Measurements from ENCODE around the gene RNF222. TPM values are rescaled to one million over a fixed set of nuclear protein-coding genes. Genes with fewer than 3 reads are reported as not detected.

Gene RNF222
- total and polyA plus RNA-seq, 2 donors (not counting 1 experiment from before 2014, with no cell fraction given), result 3.0 TPM; not detected in 1

GRCh38 chr17:8409966-8410882, 12.6 kb upstream of the RNF222 start:
- WGBS (ENCODE audit: insufficient coverage), result 33% methylated on average over 18 of the region's 19 CpGs
- H3K4me1 ChIP-seq (ENCODE audit: control insufficient read depth in 2 of 2, insufficient read depth in 2 of 2, low read length in 2 of 2), result peaks cover 0 to 5% of the 10 kb centered on the region in 2 donors
- H3K9ac ChIP-seq (ENCODE audit: low read length), result no peak overlapping the region
- no peaks in the 10 kb centered on the region for H3K79me2 ChIP-seq (ENCODE audit: control insufficient read depth, insufficient read depth, low read length)
- DNase-seq (peak; percentile 85), ATAC-seq (ENCODE audit: low read depth) (peak; percentile 76)
- H3K27ac ChIP-seq (ENCODE audit: low read length in 2 of 2), result no peak overlapping the region
- H3K36me3 ChIP-seq (replicated peaks in 1 of 2; ENCODE audit: control extremely low read depth in 1 of 2, control insufficient read depth in 1 of 2, extremely low read depth in 1 of 2, insufficient read depth in 2 of 2, low read length in 1 of 2), result no peaks in the 10 kb centered on the region
- CTCF ChIA-PET, result interaction anchor here (0.6 to 6.0 kb wide), 41 partner anchors 10 to 1112 kb away, joined by 3 to 81 read pairs (median 4); partner anchors contain the start of genes NDEL1 and RPL26
- H3K27me3 Mint-ChIP-seq, result peaks cover 21% of the 10 kb centered on the region
- no peaks in the 10 kb centered on the region for H4K20me1 ChIP-seq (ENCODE audit: control insufficient read depth, insufficient read depth, low read length, poor library complexity, severe bottlenecking)
- H3K4me3 ChIP-seq (ENCODE audit: control extremely low read depth in 1 of 5, extremely low read depth in 1 of 5, insufficient read depth in 1 of 5, low read depth in 2 of 5, low read length in 4 of 5), result no peak overlapping the region
- H3K4me2 ChIP-seq (replicated peaks; ENCODE audit: low read depth, low read length, poor library complexity, severe bottlenecking), result peak overlapping the region; percentile 15
- peak overlapping the region; percentile 50 for H3K27ac Mint-ChIP-seq
- no peaks in the 10 kb centered on the region for H3K9me3 ChIP-seq (ENCODE audit: control extremely low read depth in 1 of 3, control insufficient read depth in 2 of 3, insufficient read depth in 1 of 3, low read length in 2 of 3)
- no peak overlapping the region for H2AFZ ChIP-seq (ENCODE audit: insufficient read depth, low read depth, low read length, poor library complexity, severe bottlenecking)
- intact Hi-C loops (cut with micrococcal nuclease), result loop anchor here (1.0 to 2.0 kb wide), 3 partner anchors 25 to 485 kb away; partner anchors contain the start of gene NDEL1
- TF ChIP-seq EZH2 (IDR thresholded peaks at IDR 0.05; ENCODE audit: borderline replicate concordance, insufficient read depth, low read depth, low read length, poor library complexity, severe bottlenecking) (no peak), CTCF (IDR thresholded peaks at IDR 0.05) (peak; percentile 95)
- POLR2A ChIA-PET, result interaction anchor here (0.6 kb wide), 1 partner anchor 27 kb away, joined by 4 read pairs; no protein-coding TSS in a partner anchor
- no peaks in the 10 kb centered on the region for H3K9me3 Mint-ChIP-seq (ENCODE audit: insufficient read depth)
- H3K4me3 Mint-ChIP-seq, result no peak overlapping the region
- H3K27me3 ChIP-seq (replicated peaks in 1 of 4; ENCODE audit: control extremely low read depth in 1 of 4, control insufficient read depth in 3 of 4, insufficient read depth in 4 of 4, low read length in 3 of 4), result peaks cover 0 to 19% (median 4%) of the 10 kb centered on the region in 4 experiments
- H3K4me1 Mint-ChIP-seq, result peaks cover 4% of the 10 kb centered on the region

- Histone ChIP-seq H3K27me3 (replicated peaks in 1 of 4; ENCODE audit: control extremely low read depth in 1 of 4, control insufficient read depth in 3 of 4, insufficient read depth in 4 of 4, low read length in 3 of 4) (peaks cover 0 to 17% (median 4%) of the 10 kb centered on the region in 4 experiments), H3K79me2 (ENCODE audit: control insufficient read depth, insufficient read depth, low read length) (no peaks in the 10 kb centered on the region), H2AFZ (ENCODE audit: insufficient read depth, low read depth, low read length, poor library complexity, severe bottlenecking) (no peak overlapping the region), H3K4me1 (ENCODE audit: control insufficient read depth in 2 of 2, insufficient read depth in 2 of 2, low read length in 2 of 2) (peaks cover 0 to 5% of the 10 kb centered on the region in 2 donors), H4K20me1 (ENCODE audit: control insufficient read depth, insufficient read depth, low read length, poor library complexity, severe bottlenecking) (no peaks in the 10 kb centered on the region), H3K4me2 (replicated peaks; ENCODE audit: low read depth, low read length, poor library complexity, severe bottlenecking) (no peak overlapping the region), H3K9me3 (ENCODE audit: control extremely low read depth in 1 of 3, control insufficient read depth in 2 of 3, insufficient read depth in 1 of 3, low read length in 2 of 3) (no peaks in the 10 kb centered on the region), H3K4me3 (ENCODE audit: control extremely low read depth in 1 of 5, extremely low read depth in 1 of 5, insufficient read depth in 1 of 5, low read depth in 2 of 5, low read length in 4 of 5) (no peak overlapping the region), H3K9ac (ENCODE audit: low read length) (no peak overlapping the region), H3K36me3 (replicated peaks in 1 of 2; ENCODE audit: control extremely low read depth in 1 of 2, control insufficient read depth in 1 of 2, extremely low read depth in 1 of 2, insufficient read depth in 2 of 2, low read length in 1 of 2) (no peaks in the 10 kb centered on the region), H3K27ac (ENCODE audit: low read length in 2 of 2) (no peak overlapping the region)
- Mint-ChIP-seq H3K27me3 (peaks cover 24% of the 10 kb centered on the region), H3K27ac (no peak overlapping the region), H3K9me3 (ENCODE audit: insufficient read depth) (no peaks in the 10 kb centered on the region), H3K4me3 (no peak overlapping the region), H3K4me1 (peaks cover 4% of the 10 kb centered on the region)
- DNase-seq (no peak), ATAC-seq (ENCODE audit: low read depth) (no peak)
- 52% methylated on average over 14 of the region's 14 CpGs for WGBS (ENCODE audit: insufficient coverage)
- CTCF ChIA-PET, result interaction anchor here (0.7 to 6.0 kb wide), 4 partner anchors 10 to 377 kb away, joined by 3 to 81 read pairs (median 5); no protein-coding TSS in a partner anchor
- TF ChIP-seq CTCF (IDR thresholded peaks at IDR 0.05) (no peak), EZH2 (IDR thresholded peaks at IDR 0.05; ENCODE audit: borderline replicate concordance, insufficient read depth, low read depth, low read length, poor library complexity, severe bottlenecking) (no peak)
- POLR2A ChIA-PET, result no interaction called here
- intact Hi-C loops (cut with micrococcal nuclease), result no loop called here
These were observed 10.7 kb upstream of the RNF222 start for GRCh38 chr17:8408371-8408770.

Measured in B cell (primary cell).